GM12891 (cell line): ENCODE results near the gene PCYOX1L.

Experiments used
- POLR2A ChIP-seq: IDR thresholded peaks from 2 replicates; pipeline ENCODE4 v1.6.1; 2011; ENCODE audit warnings: low read depth, low read length, control low read depth
- POLR2AphosphoS5 ChIP-seq: IDR thresholded peaks from 2 replicates; pipeline ENCODE4 v1.6.1; 2011; ENCODE audit warnings: low read depth, low read length, control low read depth

- no peak for TF ChIP-seq POLR2AphosphoS5
- no peak for TF ChIP-seq POLR2A
Measured at GRCh38 chr5:149364719-149365118, 6.9 kb downstream of the PCYOX1L start.
